Measurements from ENCODE around the gene CIITA. TPM values are rescaled to one million over a fixed set of nuclear protein-coding genes. Genes with fewer than 3 reads are reported as not detected.

CIITA gene
- polyA plus RNA-seq, 1 donor: 11.9 TPM

DNA sequence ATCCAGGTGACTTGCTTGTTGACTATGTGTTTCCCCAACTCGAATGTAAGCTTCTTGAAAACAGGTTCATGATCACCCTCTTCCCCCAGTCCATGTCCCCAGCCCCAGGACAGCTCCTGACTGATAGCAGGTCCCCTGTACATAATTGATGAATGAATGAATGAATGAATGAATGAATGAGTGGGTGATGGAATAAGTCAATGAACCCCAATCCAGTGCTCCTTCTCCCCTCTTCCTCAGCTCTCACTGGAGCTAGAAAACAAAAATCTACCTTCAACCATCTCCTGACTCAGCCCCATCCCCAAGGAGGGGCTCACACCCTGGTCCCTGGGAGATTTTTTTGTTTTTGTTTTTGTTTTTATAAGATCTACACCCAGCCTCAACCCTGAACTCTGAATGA lies 42.2 kb upstream of the CIITA start:
- no peak for DNase-seq

DNA sequence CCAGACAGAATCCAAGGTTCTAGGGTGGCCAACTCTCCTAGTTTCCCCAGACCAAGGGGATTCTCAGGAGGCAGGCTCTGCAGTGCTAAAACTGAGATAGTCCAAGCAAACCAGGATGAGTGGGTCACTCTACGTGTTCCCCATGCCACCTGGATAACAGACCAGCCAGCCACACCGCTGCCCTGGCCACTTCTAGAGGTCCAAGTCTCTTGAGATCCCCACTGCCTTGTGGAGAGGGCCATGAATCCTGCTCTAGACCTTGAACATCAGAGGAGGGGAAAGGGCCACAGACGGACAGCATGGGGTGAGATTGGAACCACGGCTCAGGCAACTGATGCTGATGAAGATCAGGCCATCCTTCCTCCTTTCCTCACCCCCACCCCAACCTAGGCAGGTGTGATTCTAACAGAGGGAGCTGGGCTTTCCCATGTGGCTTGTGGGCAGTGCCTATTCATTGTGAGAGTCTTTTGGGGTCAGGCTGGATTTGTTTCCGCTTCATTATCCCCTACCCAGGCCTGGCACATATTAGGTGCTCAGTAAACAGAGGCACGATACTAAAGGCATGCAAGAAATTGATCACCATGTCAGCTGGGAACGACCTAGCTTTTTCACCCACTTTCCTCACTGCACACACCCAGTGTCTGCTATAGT lies 41.6 kb upstream of the CIITA start:
- H3K27ac ChIP-seq (ENCODE audit: low read length): no peak overlapping the region
- no peak for DNase-seq
- H3K36me3 ChIP-seq (ENCODE audit: control insufficient read depth, insufficient read depth, low read length): no peaks in the 10 kb centered on the region
- H3K9me3 ChIP-seq (ENCODE audit: control insufficient read depth, low read depth, low read length): no peaks in the 10 kb centered on the region
- H3K4me3 ChIP-seq (ENCODE audit: low read length): no peak overlapping the region
- no peaks in the 10 kb centered on the region for H3K4me1 ChIP-seq (ENCODE audit: control insufficient read depth, insufficient read depth, low read length)
- peaks cover 9% of the 10 kb centered on the region for H3K27me3 ChIP-seq (ENCODE audit: control insufficient read depth, insufficient read depth, low read length)
- no CpG with 5 or more reads among the region's 7 CpGs for WGBS (ENCODE audit: insufficient coverage, low lambda C conversion rate)

More for the DNA sequence above, 42.2 kb upstream of the CIITA start:
- H3K36me3 ChIP-seq (ENCODE audit: control insufficient read depth, insufficient read depth, low read length): no peaks in the 10 kb centered on the region
- no peaks in the 10 kb centered on the region for H3K9me3 ChIP-seq (ENCODE audit: control insufficient read depth, low read depth, low read length)
- WGBS (ENCODE audit: insufficient coverage, low lambda C conversion rate): no CpG with 5 or more reads among the region's 1 CpG
- H3K27me3 ChIP-seq (ENCODE audit: control insufficient read depth, insufficient read depth, low read length): peaks cover 8% of the 10 kb centered on the region
- no peaks in the 10 kb centered on the region for H3K4me1 ChIP-seq (ENCODE audit: control insufficient read depth, insufficient read depth, low read length)
- no peak overlapping the region for H3K27ac ChIP-seq (ENCODE audit: low read length)
- no peak overlapping the region for H3K4me3 ChIP-seq (ENCODE audit: low read length)

DNA sequence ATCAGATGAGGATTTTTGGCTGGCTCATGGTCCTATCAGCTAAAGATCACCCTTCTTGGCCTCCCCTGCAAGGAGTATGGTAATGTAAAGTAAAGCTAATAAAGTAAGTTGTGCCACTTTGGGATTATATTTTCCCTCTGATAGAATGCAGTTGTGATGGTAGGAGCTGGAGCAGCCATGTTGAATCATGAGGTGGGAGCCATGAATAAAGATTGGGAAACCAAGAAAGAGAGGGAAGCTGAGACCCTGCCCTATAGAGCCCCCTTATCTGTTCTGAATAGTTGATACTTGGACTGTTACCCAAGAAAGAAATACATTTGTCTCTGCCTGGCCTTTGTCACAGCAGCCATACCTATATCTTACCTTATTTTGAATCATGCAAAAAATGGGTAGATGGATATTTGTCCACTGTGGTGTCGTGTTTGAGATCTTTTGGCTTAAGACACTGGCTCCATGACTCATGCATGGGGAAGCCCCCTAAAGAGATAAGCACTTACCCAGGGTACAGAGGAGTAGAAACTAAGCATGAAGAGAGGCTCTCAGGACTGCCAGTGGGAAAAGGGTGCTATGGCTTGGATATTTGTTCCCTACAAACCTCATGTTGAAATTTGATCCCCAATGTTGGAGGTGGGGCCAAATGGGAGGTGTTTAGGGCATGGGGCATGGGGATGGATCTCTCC lies 40.7 kb upstream of the CIITA start:
- H3K9me3 ChIP-seq (ENCODE audit: control insufficient read depth, low read depth, low read length): no peaks in the 10 kb centered on the region
- DNase-seq: no peak
- no peak overlapping the region for H3K4me3 ChIP-seq (ENCODE audit: low read length)
- no peaks in the 10 kb centered on the region for H3K4me1 ChIP-seq (ENCODE audit: control insufficient read depth, insufficient read depth, low read length)
- no CpG with 5 or more reads among the region's 1 CpG for WGBS (ENCODE audit: insufficient coverage, low lambda C conversion rate)
- peaks cover 18% of the 10 kb centered on the region for H3K27me3 ChIP-seq (ENCODE audit: control insufficient read depth, insufficient read depth, low read length)
- H3K27ac ChIP-seq (ENCODE audit: low read length): no peak overlapping the region
- no peaks in the 10 kb centered on the region for H3K36me3 ChIP-seq (ENCODE audit: control insufficient read depth, insufficient read depth, low read length)

GRCh38 chr16:10838621-10839278 lies 38.3 kb upstream of the CIITA start:
- H3K36me3 ChIP-seq (ENCODE audit: control insufficient read depth, insufficient read depth, low read length): no peaks in the 10 kb centered on the region
- no peak overlapping the region for H3K27ac ChIP-seq (ENCODE audit: low read length)
- WGBS (ENCODE audit: insufficient coverage, low lambda C conversion rate): no CpG with 5 or more reads among the region's 10 CpGs
- peaks cover 18% of the 10 kb centered on the region for H3K27me3 ChIP-seq (ENCODE audit: control insufficient read depth, insufficient read depth, low read length)
- no peak for DNase-seq
- no peak overlapping the region for H3K4me3 ChIP-seq (ENCODE audit: low read length)
- no peaks in the 10 kb centered on the region for H3K9me3 ChIP-seq (ENCODE audit: control insufficient read depth, low read depth, low read length)
- H3K4me1 ChIP-seq (ENCODE audit: control insufficient read depth, insufficient read depth, low read length): no peaks in the 10 kb centered on the region

DNA sequence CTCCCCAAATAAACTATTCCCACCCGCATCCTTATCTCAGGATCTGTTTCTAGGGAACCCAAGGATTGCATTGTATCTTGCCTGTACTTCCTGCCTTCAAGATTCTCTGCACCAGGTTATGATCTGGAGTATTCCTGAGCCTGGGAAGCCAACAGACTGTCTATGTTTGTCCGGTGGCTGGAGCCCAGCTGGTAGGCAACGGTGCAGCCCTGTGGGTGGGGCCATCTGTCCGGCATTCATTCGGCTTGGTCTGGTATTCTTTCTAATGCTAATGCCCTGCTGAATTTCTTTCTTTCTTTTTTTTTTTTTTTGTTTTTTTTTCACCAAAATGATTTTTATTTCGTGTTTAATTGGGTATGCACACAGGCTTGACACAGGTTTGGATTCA lies 37.7 kb upstream of the CIITA start:
- no peak overlapping the region for H3K27ac ChIP-seq (ENCODE audit: low read length)
- no peak overlapping the region for H3K4me3 ChIP-seq (ENCODE audit: low read length)
- no peak for DNase-seq
- no peaks in the 10 kb centered on the region for H3K9me3 ChIP-seq (ENCODE audit: control insufficient read depth, low read depth, low read length)
- no CpG with 5 or more reads among the region's 6 CpGs for WGBS (ENCODE audit: insufficient coverage, low lambda C conversion rate)
- no peaks in the 10 kb centered on the region for H3K36me3 ChIP-seq (ENCODE audit: control insufficient read depth, insufficient read depth, low read length)
- H3K27me3 ChIP-seq (ENCODE audit: control insufficient read depth, insufficient read depth, low read length): peaks cover 18% of the 10 kb centered on the region
- no peaks in the 10 kb centered on the region for H3K4me1 ChIP-seq (ENCODE audit: control insufficient read depth, insufficient read depth, low read length)

GRCh38 chr16:10840703-10841102 lies 36.3 kb upstream of the CIITA start:
- no peak for DNase-seq
- no peak overlapping the region for H3K4me3 ChIP-seq (ENCODE audit: low read length)
- H3K9me3 ChIP-seq (ENCODE audit: control insufficient read depth, low read depth, low read length): no peaks in the 10 kb centered on the region
- H3K36me3 ChIP-seq (ENCODE audit: control insufficient read depth, insufficient read depth, low read length): no peaks in the 10 kb centered on the region
- 68% methylated on average over 11 of the region's 16 CpGs for WGBS (ENCODE audit: insufficient coverage, low lambda C conversion rate)
- H3K4me1 ChIP-seq (ENCODE audit: control insufficient read depth, insufficient read depth, low read length): no peaks in the 10 kb centered on the region
- peaks cover 18% of the 10 kb centered on the region for H3K27me3 ChIP-seq (ENCODE audit: control insufficient read depth, insufficient read depth, low read length)
- H3K27ac ChIP-seq (ENCODE audit: low read length): no peak overlapping the region

DNA sequence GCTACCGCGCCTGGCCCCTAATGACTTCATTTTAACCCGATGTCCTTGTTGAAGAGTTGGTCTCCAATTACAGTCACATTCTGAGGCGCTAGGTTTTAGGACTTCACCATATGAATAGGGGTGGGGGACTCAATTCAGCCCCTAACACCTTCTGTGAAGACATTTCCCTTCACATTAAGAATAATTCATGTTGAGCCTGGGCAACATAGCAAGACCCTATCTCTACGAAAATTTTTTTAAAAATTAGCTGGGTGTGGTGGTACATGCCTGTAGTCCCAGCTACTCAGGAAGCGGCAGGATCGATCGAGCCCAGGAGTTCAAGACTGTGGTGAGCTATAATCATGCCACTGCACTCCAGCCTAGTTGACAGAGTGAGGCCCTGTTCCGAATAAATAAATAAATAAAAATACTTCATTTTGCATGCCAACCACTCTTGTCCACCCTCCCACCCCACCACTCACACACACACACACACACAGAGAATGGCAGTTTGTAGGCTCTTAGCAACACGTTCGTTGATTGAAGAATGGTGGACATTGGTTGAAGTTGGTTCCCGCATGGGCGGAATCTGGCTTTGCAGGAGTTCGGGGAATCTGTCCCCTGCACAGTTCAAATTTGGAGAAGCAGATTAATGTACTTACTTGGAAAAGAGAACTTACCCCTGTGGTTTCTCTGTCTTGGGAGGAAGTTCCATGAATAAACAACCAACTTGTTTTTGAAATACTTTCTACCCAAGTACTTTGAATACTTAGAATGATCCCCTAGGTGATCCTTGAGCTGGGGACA lies 30.6 kb upstream of the CIITA start:
- Histone ChIP-seq H3K4me3 (ENCODE audit: low read length) (no peak overlapping the region), H3K4me1 (ENCODE audit: control insufficient read depth, insufficient read depth, low read length) (no peaks in the 10 kb centered on the region), H3K36me3 (ENCODE audit: control insufficient read depth, insufficient read depth, low read length) (no peaks in the 10 kb centered on the region), H3K9me3 (ENCODE audit: control insufficient read depth, low read depth, low read length) (no peaks in the 10 kb centered on the region), H3K27ac (ENCODE audit: low read length) (no peak overlapping the region), H3K27me3 (ENCODE audit: control insufficient read depth, insufficient read depth, low read length) (peaks cover 6% of the 10 kb centered on the region)
- DNase-seq: no peak
- no CpG with 5 or more reads among the region's 14 CpGs for WGBS (ENCODE audit: insufficient coverage, low lambda C conversion rate)

GRCh38 chr16:10847176-10847575 lies 29.8 kb upstream of the CIITA start:
- Histone ChIP-seq H3K4me3 (ENCODE audit: low read length) (no peak overlapping the region), H3K4me1 (ENCODE audit: control insufficient read depth, insufficient read depth, low read length) (no peaks in the 10 kb centered on the region), H3K27me3 (ENCODE audit: control insufficient read depth, insufficient read depth, low read length) (peaks cover 6% of the 10 kb centered on the region), H3K27ac (ENCODE audit: low read length) (no peak overlapping the region), H3K9me3 (ENCODE audit: control insufficient read depth, low read depth, low read length) (no peaks in the 10 kb centered on the region), H3K36me3 (ENCODE audit: control insufficient read depth, insufficient read depth, low read length) (no peaks in the 10 kb centered on the region)
- 83% methylated on average over 1 of the region's 2 CpGs for WGBS (ENCODE audit: insufficient coverage, low lambda C conversion rate)
- DNase-seq: no peak

DNA sequence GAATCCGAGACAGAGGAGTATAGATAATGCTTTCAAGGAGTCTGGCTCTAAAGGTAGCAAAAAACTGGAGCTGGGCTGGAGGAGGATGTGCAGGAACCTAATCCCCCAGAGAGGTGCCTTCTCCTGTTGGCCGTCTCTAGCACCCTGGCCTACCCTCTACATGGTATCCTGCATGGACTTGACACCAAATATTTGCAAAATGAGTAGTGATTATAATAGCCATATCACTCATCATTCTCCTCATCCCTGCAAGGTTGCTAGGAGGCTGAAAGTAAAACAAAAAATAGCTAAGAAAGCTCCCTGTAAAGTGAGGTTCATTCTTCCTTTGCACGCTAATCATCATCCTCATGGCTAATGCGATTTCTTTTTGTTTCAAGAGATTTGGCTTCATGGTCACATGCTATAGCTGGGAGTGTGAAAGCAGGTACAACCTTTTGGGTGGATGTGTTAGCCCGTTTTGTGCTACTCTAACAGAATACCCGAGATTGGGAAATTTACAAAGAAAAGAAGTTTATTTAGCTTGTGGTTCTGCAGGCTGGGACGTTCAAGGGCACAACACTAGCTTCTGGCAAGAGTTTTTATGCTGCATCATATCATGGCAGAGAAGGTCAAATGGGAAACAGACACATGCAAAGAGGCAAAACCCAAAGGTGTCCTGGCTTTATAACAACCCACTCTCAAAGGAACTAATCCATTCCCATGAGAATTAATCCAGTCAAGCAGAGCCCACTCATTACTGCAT lies 27.1 kb upstream of the CIITA start:
- Histone ChIP-seq H3K36me3 (ENCODE audit: control insufficient read depth, insufficient read depth, low read length) (no peaks in the 10 kb centered on the region), H3K4me3 (ENCODE audit: low read length) (no peak overlapping the region), H3K9me3 (ENCODE audit: control insufficient read depth, low read depth, low read length) (no peaks in the 10 kb centered on the region), H3K4me1 (ENCODE audit: control insufficient read depth, insufficient read depth, low read length) (no peaks in the 10 kb centered on the region), H3K27ac (ENCODE audit: low read length) (no peak overlapping the region), H3K27me3 (ENCODE audit: control insufficient read depth, insufficient read depth, low read length) (peaks cover 6% of the 10 kb centered on the region)
- no peak for DNase-seq
- no CpG with 5 or more reads among the region's 7 CpGs for WGBS (ENCODE audit: insufficient coverage, low lambda C conversion rate)

- H3K4me3 ChIP-seq (ENCODE audit: low read length): no peak overlapping the region
- no peaks in the 10 kb centered on the region for H3K36me3 ChIP-seq (ENCODE audit: control insufficient read depth, insufficient read depth, low read length)
- no peak overlapping the region for H3K27ac ChIP-seq (ENCODE audit: low read length)
- H3K9me3 ChIP-seq (ENCODE audit: control insufficient read depth, low read depth, low read length): no peaks in the 10 kb centered on the region
- peaks cover 6% of the 10 kb centered on the region for H3K27me3 ChIP-seq (ENCODE audit: control insufficient read depth, insufficient read depth, low read length)
- DNase-seq: no peak
- WGBS (ENCODE audit: insufficient coverage, low lambda C conversion rate): no CpG with 5 or more reads among the region's 4 CpGs
- H3K4me1 ChIP-seq (ENCODE audit: control insufficient read depth, insufficient read depth, low read length): no peaks in the 10 kb centered on the region
Measured at GRCh38 chr16:10850478-10850850, 26.5 kb upstream of the CIITA start.
